IMR-90 (cell line): ENCODE results near the gene PTPN4. TPM values are rescaled to one million over a fixed set of nuclear protein-coding genes. Genes with fewer than 3 reads are reported as not detected.

ENCODE experiments used
- ATAC-seq: fragments of 200-7000 bp; cut with Tn5 transposase; 2 replicates; pipeline ENCODE4 v1.9.1; 2020; ENCODE audit warnings: low read depth, mild to moderate bottlenecking, moderate library complexity
- BruUV-seq: library from RNA; stranded (reverse); fragments of 400-500 nt; replicated peaks from 2 replicates; lab custom pipeline; 2021; lab: Mats Ljungman, UMichigan
- CTCF ChIA-PET: fragments of 300-600 bp; formaldehyde crosslinking; extraction: SDS; loops from one replicate; lab custom pipeline; 2021; ENCODE audit warnings: antibody characterized with exemption; lab: Yijun Ruan, JAX
- POLR2A ChIA-PET: fragments of 300-600 bp; sonication (Branson Sonifier 250); formaldehyde crosslinking; loops from one replicate; lab custom pipeline; 2022; ENCODE audit warnings: antibody characterized with exemption; ENCODE audit not compliant: unreplicated experiment; lab: Charles Lee
- DNase-seq: peaks from one replicate; pipeline ENCODE4 v3.0.0; 2013
- H2AFZ ChIP-seq: replicated peaks from 2 replicates; pipeline ENCODE3; 2013; ENCODE audit warnings: low read length, mild to moderate bottlenecking; ENCODE audit not compliant: poor library complexity
- H2AK5ac ChIP-seq: 2 replicates; pipeline ENCODE4 v1.6.1; 2013; ENCODE audit warnings: low read depth, low read length, inconsistent platforms
- H2AK9ac ChIP-seq: replicated peaks from 2 replicates; pipeline ENCODE3; 2013; ENCODE audit warnings: mild to moderate bottlenecking, low read depth, low read length, moderate library complexity; ENCODE audit not compliant: poor library complexity
- H2BK120ac ChIP-seq: 2 replicates; pipeline ENCODE4 v1.6.1; 2013; ENCODE audit warnings: low read depth, low read length, inconsistent platforms
- H2BK15ac ChIP-seq: 3 replicates; pipeline ENCODE4 v1.6.1; 2013; ENCODE audit warnings: low read depth, low read length, inconsistent platforms
- H2BK20ac ChIP-seq: 2 replicates; pipeline ENCODE4 v1.6.1; 2013; ENCODE audit warnings: low read depth, mild to moderate bottlenecking, inconsistent platforms, low read length, moderate library complexity
- H2BK5ac ChIP-seq: 2 replicates; pipeline ENCODE4 v1.6.1; 2013; ENCODE audit warnings: mild to moderate bottlenecking, low read depth, low read length, inconsistent platforms; ENCODE audit not compliant: poor library complexity, severe bottlenecking
- H3K14ac ChIP-seq: replicated peaks from 2 replicates; pipeline ENCODE4 v1.6.1; 2013; ENCODE audit warnings: low read depth, low read length, inconsistent platforms
- H3K18ac ChIP-seq: 2 replicates; pipeline ENCODE4 v1.6.1; 2013; ENCODE audit warnings: low read depth, low read length, control low read depth
- H3K23ac ChIP-seq: 2 replicates; pipeline ENCODE4 v1.6.1; 2013; ENCODE audit warnings: low read depth, low read length, inconsistent platforms
- H3K27ac ChIP-seq: 2 replicates; pipeline ENCODE4 v1.5.1; 2013; ENCODE audit warnings: mild to moderate bottlenecking, control low read depth, low read length; ENCODE audit not compliant: insufficient read depth
- H3K27me3 ChIP-seq: 2 replicates; pipeline ENCODE4 v1.6.1; 2013; ENCODE audit warnings: low read length; ENCODE audit not compliant: control insufficient read depth, insufficient read depth
- H3K36me3 ChIP-seq: 2 replicates; pipeline ENCODE4 v1.6.1; 2013; ENCODE audit warnings: low read length, mixed read lengths; ENCODE audit not compliant: control insufficient read depth, insufficient read depth
- H3K4ac ChIP-seq: 2 replicates; pipeline ENCODE4 v1.6.1; 2013; ENCODE audit warnings: low read depth, low read length, inconsistent platforms
- H3K4me1 ChIP-seq: 2 replicates; pipeline ENCODE4 v1.6.1; 2013; ENCODE audit warnings: low read length, mixed read lengths; ENCODE audit not compliant: control insufficient read depth, insufficient read depth
- H3K4me2 ChIP-seq: 2 replicates; pipeline ENCODE4 v1.6.1; 2013; ENCODE audit warnings: low read depth, mild to moderate bottlenecking, control low read depth, low read length, moderate library complexity
- H3K4me3 ChIP-seq: 2 replicates; pipeline ENCODE4 v1.5.1; 2013; ENCODE audit warnings: low read depth, mild to moderate bottlenecking, control low read depth, low read length, moderate library complexity; ENCODE audit not compliant: insufficient read depth
- H3K56ac ChIP-seq: 2 replicates; pipeline ENCODE4 v1.6.1; 2013; ENCODE audit warnings: low read length, inconsistent platforms; ENCODE audit not compliant: insufficient read depth; ENCODE audit errors: extremely low read depth
- H3K79me1 ChIP-seq, 2 experiments: 2 replicates each; pipeline ENCODE4 v1.6.1; 2013; ENCODE audit warnings: low read length in 2 of 2, inconsistent platforms in 1 of 2, low read depth in 1 of 2
- H3K9ac ChIP-seq: 2 replicates; pipeline ENCODE4 v1.6.1; 2013; ENCODE audit warnings: low read depth, low read length, control low read depth
- H3K9me1 ChIP-seq: 2 replicates; pipeline ENCODE4 v1.6.1; 2013; ENCODE audit warnings: low read length, inconsistent platforms; ENCODE audit not compliant: insufficient read depth
- H3K9me3 ChIP-seq: 2 replicates; pipeline ENCODE4 v1.6.1; 2013; ENCODE audit warnings: low read length; ENCODE audit not compliant: control insufficient read depth, insufficient read depth
- H4K20me1 ChIP-seq: 2 replicates; pipeline ENCODE4 v1.6.1; 2013; ENCODE audit warnings: low read length, inconsistent platforms; ENCODE audit not compliant: insufficient read depth
- H4K5ac ChIP-seq: 2 replicates; pipeline ENCODE4 v1.6.1; 2013; ENCODE audit warnings: mild to moderate bottlenecking, low read depth, low read length, control low read depth
- H4K8ac ChIP-seq, 2 experiments: 2 replicates each; pipeline ENCODE4 v1.6.1; 2013; ENCODE audit warnings: low read depth in 2 of 2, low read length in 2 of 2, control low read depth in 1 of 2, inconsistent platforms in 1 of 2
- H4K91ac ChIP-seq: 2 replicates; pipeline ENCODE4 v1.6.1; 2013; ENCODE audit warnings: low read depth, low read length, inconsistent platforms; ENCODE audit not compliant: insufficient read depth
- NFE2L2 ChIP-seq: fragments of 150-350 bp; IDR thresholded peaks from 2 replicates; pipeline ENCODE4 v1.6.1; 2016; ENCODE audit warnings: low read depth, mild to moderate bottlenecking, low read length
- RFX5 ChIP-seq: IDR thresholded peaks from 2 replicates; pipeline ENCODE4 v1.8.0; 2012; ENCODE audit warnings: low read depth, mild to moderate bottlenecking, low read length, moderate library complexity
- SMC3 ChIP-seq: fragments of 150-350 bp; IDR thresholded peaks from 2 replicates; pipeline ENCODE4 v1.6.1; 2016; ENCODE audit warnings: low read depth, mild to moderate bottlenecking, antibody characterized with exemption, low read length, moderate library complexity
- WGBS, 2 experiments: methylation state at CpG; one replicate each; pipeline versions ENCODE4 v1.1.5 to v1.1.7; 2013; ENCODE audit warnings: missing lambda C conversion rate in 2 of 2; ENCODE audit not compliant: insufficient read length in 1 of 2; ENCODE audit errors: extremely low coverage in 2 of 2; 5-methylcytosine and 5-hydroxymethylcytosine counted together
- dilution Hi-C: fragments of 300-500 bp; cut with HindIII; formaldehyde crosslinking; loops from one replicate; pipeline ENCODE4 v1.14.3; 2018; ENCODE audit warnings: low sequenced_read_pairs; ENCODE audit not compliant: unreplicated experiment
- in situ Hi-C: fragments of 300-500 bp; cut with MboI; formaldehyde crosslinking; loops from 3 replicates; pipeline ENCODE4 v1.14.3; 2019; ENCODE audit warnings: low sequenced_read_pairs, inconsistent platforms, mixed read lengths
- intact Hi-C: fragments of 100-400 bp; cut with micrococcal nuclease; formaldehyde crosslinking; loops from 2 replicates; pipeline ENCODE4 v1.10.0; 2022
- polyA plus RNA-seq, 3 experiments: library from polyadenylated mRNA; depleted of rRNA; stranded (reverse); fragments of >200 nt; gene quantifications; 2 replicates each; pipeline ENCODE4 v1.2.3, GENCODE V29; 2012; ENCODE audit warnings: low replicate concordance in 1 of 3
- total RNA-seq: library from RNA; depleted of rRNA; stranded (reverse); fragments of >200 nt; gene quantifications from 2 replicates; pipeline ENCODE4 v1.2.3, GENCODE V29; 2012

Gene PTPN4
- total and polyA plus RNA-seq, 2 of the 4 experiments (the other 2 are of a cell fraction): 2.9 to 19.2 TPM

DNA sequence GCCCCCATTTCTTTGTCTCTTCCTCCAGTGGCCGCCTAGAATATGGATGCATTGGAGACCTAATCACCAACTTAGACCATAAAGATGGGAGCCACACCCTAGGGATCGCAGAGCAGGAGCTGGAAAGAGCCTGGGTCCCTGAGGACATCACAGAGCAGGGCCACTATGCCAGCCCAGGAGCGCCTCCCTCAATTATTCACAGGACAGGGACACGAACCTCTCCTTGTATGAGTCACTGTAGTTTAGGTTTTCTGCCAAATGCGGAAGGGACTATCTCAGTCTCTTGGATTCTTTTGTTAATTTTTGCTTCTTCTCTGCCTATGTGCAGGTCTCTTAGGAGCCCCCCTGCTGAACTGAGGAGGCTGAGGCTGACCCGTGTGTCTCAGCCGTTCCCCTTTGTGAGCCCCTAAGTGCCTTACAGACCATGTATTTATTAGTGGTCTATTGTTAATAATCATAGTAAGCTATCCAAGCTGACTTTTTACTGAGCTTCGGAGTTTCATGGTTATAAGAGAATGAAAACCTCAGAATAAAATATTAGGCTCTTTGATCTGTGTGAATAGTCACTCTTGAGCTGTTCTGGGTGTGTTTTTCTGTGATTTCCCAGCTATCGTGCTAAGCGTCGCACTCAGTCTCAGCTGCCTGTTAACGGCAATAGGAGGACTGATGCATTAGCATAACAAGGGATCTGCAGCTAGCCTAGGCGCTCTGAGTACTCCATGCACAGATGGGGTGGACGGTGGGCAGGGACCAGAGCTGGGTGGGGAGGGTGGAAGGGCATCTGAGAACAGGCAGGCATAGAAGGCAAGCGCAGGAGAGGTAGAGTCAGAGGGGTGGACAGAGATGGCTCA is 12.7 kb upstream of the PTPN4 start:
- CTCF ChIA-PET: interaction anchor here (0.6 kb wide), 1 partner anchor 204 kb away, joined by 3 read pairs; no protein-coding TSS in a partner anchor

More for the DNA sequence above, 12.7 kb upstream of the PTPN4 start:
- Histone ChIP-seq H3K9me1 (no peaks in the 10 kb centered on the region), H3K4me3 (no peak overlapping the region), H3K56ac (no peak overlapping the region), H3K9ac (no peak overlapping the region), H2BK5ac (no peak overlapping the region), H4K5ac (no peak overlapping the region), H3K14ac (no peak overlapping the region), H3K79me1 (no peaks in the 10 kb centered on the region), H2BK15ac (no peak overlapping the region), H3K4me1 (peaks cover 1% of the 10 kb centered on the region), H3K4ac (no peak overlapping the region), H2AK5ac (no peak overlapping the region), H3K36me3 (no peaks in the 10 kb centered on the region), H3K27ac (no peak overlapping the region), H3K18ac (no peak overlapping the region), H4K91ac (no peak overlapping the region), H3K27me3 (peaks cover 15% of the 10 kb centered on the region), H2AFZ (peak overlapping the region; percentile 34), H3K9me3 (no peaks in the 10 kb centered on the region), H2AK9ac (no peak overlapping the region), H4K8ac (no peak overlapping the region), H3K23ac (no peak overlapping the region), H2BK20ac (no peak overlapping the region), H4K20me1 (no peaks in the 10 kb centered on the region), H2BK120ac (no peak overlapping the region), H3K4me2 (no peak overlapping the region)
- TF ChIP-seq NFE2L2 (no peak), SMC3 (no peak), RFX5 (no peak)
- intact Hi-C loops: no loop called here
- 69% methylated on average over 7 of the region's 15 CpGs; no CpG with 5 or more reads in 1 of the 2 experiments for WGBS, 2 experiments
- dilution Hi-C loops: no loop called here
- peak; percentile 17 for DNase-seq
- ATAC-seq: 0 out of 2 replicates have a peak, but pooled peaks have one; percentile 37
- in situ Hi-C loops: loop anchor here (25.0 kb wide), 1 partner anchor 940 kb away; no protein-coding TSS in a partner anchor
- BruUV-seq: no TSS peak
- POLR2A ChIA-PET: no interaction called here
